BJ (cell line): ENCODE measurements around the gene COLEC12. TPM values are rescaled to one million over a fixed set of nuclear protein-coding genes. Genes with fewer than 3 reads are reported as not detected.
"Not testable (repeated sequence)": the region's sequence is repeated elsewhere in the genome, so short reads cannot be mapped to it uniquely, and the experiment has no call there.

Source experiments
- CTCF ChIA-PET: fragments of 350-600 bp; formaldehyde crosslinking; extraction: SDS; loops from one replicate; lab custom pipeline; 2021; ENCODE audit warnings: antibody characterized with exemption, inconsistent platforms; lab: Yijun Ruan, JAX
- POLR2A ChIA-PET: fragments of 300-600 bp; sonication (Branson Sonifier 250); formaldehyde crosslinking; extraction: SDS; loops from one replicate; lab custom pipeline; 2021; ENCODE audit warnings: antibody characterized with exemption; lab: Charles Lee
- DNase-seq: peaks from one replicate; pipeline ENCODE4 v3.0.0-alpha.2; 2011; ENCODE audit warnings: low read depth
- H3K27me3 ChIP-seq: 2 replicates; pipeline ENCODE4 v1.6.0; 2011; ENCODE audit warnings: low read length; ENCODE audit not compliant: control insufficient read depth, insufficient read depth
- H3K36me3 ChIP-seq: 2 replicates; pipeline ENCODE4 v1.5.1; 2011; ENCODE audit warnings: low read length; ENCODE audit not compliant: control insufficient read depth, insufficient read depth
- H3K4me3 ChIP-seq: 2 replicates; pipeline ENCODE4 v1.5.1; 2011; ENCODE audit warnings: low read depth, mild to moderate bottlenecking, control low read depth, low read length
- polyA plus RNA-seq: library from polyadenylated mRNA; depleted of rRNA; stranded (reverse); fragments of >200 nt; gene quantifications from 2 replicates; pipeline ENCODE4 v1.2.3, GENCODE V29; 2011
- TF ChIP-seq, protein P1 (sequence below): IDR thresholded peaks from 2 replicates; pipeline ENCODE4 v1.5.1; 2011; ENCODE audit warnings: low read depth, mild to moderate bottlenecking, control low read depth, inconsistent platforms, low read length, moderate library complexity; ENCODE audit not compliant: insufficient read depth

COLEC12 gene
- polyA plus RNA-seq, 1 experiment = 41.1 TPM

DNA sequence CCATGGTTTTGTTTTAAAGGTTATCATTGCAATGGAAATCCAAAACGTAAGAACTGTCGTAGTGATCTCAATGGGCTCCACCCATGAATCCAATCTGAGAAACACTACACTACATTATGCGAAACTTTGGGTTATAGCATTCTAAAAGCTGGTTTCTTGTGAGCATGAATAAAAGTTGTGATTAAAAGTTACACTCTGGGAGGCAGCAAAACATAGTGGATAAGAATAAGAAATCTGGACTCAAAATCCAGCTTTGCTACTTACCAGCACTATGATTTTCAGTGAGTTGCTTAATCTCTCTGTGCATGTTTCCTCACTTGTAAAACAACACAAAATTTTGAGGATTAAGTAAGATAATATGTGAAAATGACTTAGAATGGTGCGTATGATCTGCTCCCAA is 207.0 kb downstream of the COLEC12 start:
- Histone ChIP-seq H3K4me3 (no peak overlapping the region), H3K36me3 (no peaks in the 10 kb centered on the region), H3K27me3 (peaks cover 2% of the 10 kb centered on the region; the same call in 1 of the 2 replicates)
- ChIA-PET CTCF (interaction anchor here (0.9 to 2.2 kb wide), 8 partner anchors 9 to 537 kb away, joined by 3 to 9 read pairs (median 6); no protein-coding TSS in a partner anchor), POLR2A (no interaction called here)
- TF ChIP-seq, protein P1, sequence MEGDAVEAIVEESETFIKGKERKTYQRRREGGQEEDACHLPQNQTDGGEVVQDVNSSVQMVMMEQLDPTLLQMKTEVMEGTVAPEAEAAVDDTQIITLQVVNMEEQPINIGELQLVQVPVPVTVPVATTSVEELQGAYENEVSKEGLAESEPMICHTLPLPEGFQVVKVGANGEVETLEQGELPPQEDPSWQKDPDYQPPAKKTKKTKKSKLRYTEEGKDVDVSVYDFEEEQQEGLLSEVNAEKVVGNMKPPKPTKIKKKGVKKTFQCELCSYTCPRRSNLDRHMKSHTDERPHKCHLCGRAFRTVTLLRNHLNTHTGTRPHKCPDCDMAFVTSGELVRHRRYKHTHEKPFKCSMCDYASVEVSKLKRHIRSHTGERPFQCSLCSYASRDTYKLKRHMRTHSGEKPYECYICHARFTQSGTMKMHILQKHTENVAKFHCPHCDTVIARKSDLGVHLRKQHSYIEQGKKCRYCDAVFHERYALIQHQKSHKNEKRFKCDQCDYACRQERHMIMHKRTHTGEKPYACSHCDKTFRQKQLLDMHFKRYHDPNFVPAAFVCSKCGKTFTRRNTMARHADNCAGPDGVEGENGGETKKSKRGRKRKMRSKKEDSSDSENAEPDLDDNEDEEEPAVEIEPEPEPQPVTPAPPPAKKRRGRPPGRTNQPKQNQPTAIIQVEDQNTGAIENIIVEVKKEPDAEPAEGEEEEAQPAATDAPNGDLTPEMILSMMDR = 0 out of 2 replicates have a peak, but pooled peaks have one; percentile 7
- DNase-seq = no peak

DNA sequence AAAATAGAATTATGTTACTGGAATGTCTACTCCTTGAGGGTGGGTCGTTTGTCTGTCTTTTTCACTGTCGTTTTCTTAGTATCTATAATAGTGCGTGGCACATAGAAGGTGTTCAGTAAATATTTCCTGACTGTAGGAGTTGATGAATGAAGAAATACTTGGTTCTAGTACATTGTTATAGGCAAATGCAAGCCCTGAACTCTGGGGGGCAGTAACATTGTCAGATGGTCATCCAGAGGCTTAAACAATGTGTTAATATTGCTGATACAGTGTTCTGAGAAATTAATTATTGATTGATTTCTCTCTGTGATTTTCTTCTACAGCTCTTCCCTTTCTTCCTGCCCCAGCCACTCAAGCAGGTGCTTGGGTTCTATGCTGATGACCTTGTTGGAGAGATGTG is 208.2 kb downstream of the COLEC12 start:
- Histone ChIP-seq H3K36me3 (no peaks in the 10 kb centered on the region), H3K4me3 (no peak overlapping the region), H3K27me3 (no peaks in the 10 kb centered on the region; the same call in 1 of the 2 replicates)
- TF ChIP-seq, protein P1 = peak; percentile 39
- ChIA-PET POLR2A (no interaction called here), CTCF (interaction anchor here (0.7 to 2.6 kb wide), 5 partner anchors 320 to 547 kb away, joined by 3 to 12 read pairs (median 7); no protein-coding TSS in a partner anchor)
- no peak for DNase-seq

DNA sequence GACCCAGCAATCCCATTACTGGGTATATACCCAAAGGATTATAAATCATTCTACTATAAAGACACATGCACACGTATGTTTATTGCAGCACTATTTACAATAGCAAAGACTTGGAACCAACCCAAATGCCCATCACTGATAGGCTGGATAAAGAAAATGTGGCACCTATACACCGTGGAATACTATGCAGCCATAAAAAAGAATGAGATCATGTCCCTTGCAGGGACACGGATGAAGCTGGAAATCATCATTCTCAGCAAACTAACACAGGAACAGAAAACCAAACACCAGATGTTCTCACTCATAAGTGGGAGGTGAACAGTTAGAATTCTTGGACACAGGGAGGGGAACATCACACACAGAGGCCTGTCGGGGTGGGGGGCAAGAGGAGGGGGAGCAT is 210.5 kb downstream of the COLEC12 start:
- CTCF ChIA-PET = interaction anchor here (0.6 to 2.6 kb wide), 3 partner anchors 326 to 336 kb away, joined by 3 to 12 read pairs (median 8); no protein-coding TSS in a partner anchor
- H3K36me3 ChIP-seq, POLR2A ChIA-PET, H3K4me3 ChIP-seq, H3K27me3 ChIP-seq, DNase-seq: not testable (repeated sequence)

DNA sequence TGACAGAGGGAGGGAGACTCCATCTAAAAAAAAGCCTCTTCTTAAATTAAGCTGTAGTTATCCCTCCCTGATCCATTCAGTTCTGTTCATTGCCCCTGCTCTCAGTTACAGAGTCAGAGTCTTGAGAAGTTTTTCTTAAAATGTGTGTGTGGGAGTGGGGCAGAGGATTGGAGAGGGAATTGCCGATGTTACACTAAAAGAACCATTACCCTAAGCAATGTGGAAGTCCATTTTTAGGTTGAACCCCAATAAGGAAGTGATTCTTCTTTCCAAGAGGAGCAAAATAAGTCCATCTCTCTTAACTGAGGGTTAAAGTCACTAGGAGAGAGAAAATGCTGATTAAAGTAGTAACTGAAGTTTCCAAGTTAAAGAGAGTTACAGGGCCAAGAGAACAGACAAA is 211.5 kb downstream of the COLEC12 start:
- no peak for DNase-seq
- POLR2A ChIA-PET = no interaction called here
- TF ChIP-seq, protein P1 = no peak
- Histone ChIP-seq H3K27me3 (no peaks in the 10 kb centered on the region; the same call in 1 of the 2 replicates), H3K4me3 (no peak overlapping the region), H3K36me3 (no peaks in the 10 kb centered on the region)
- CTCF ChIA-PET = interaction anchor here (0.8 to 1.7 kb wide), 3 partner anchors 8 to 335 kb away, joined by 3 to 8 read pairs (median 4); no protein-coding TSS in a partner anchor

DNA sequence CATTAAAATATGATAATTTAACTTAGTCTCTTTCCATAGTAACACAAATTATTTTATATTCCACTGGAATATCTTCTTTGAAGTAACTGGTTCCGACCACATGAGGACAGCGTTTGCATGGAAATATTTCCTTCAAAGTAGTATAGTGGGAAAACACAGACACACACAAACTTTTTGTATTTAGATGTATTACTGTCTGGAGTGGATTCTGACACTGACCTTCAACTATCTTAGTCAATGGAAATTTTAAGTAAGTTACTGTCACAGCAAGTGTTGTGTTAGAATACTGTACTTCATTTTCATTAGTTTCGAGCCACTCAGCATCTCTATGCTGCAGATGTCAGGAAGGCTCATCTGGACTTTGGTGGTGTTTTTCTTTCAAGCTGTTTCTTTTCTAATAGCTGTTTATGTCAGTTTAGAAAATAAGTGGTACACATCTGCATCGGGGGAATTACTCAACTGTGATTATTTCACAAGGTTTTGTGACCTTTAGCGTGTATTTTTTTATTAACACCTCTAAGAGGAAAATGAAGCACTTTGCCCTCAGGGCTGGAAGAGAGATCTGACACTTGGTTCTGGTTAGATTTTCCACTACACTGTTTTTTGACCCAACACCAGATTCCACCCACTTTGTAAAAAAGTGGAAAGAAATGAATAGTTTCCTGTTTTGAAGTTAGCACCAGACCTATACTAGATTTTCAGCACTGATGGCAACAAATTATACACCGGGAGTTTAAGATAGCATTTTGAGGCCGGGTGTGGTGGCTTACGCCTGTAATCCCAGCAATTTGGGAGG is 213.8 kb downstream of the COLEC12 start:
- ChIA-PET POLR2A (no interaction called here), CTCF (interaction anchor here (0.8 to 1.4 kb wide), 11 partner anchors 11 to 339 kb away, joined by 3 to 6 read pairs (median 3); no protein-coding TSS in a partner anchor)
- DNase-seq = no peak
- H3K4me3 ChIP-seq = no peak overlapping the region
- TF ChIP-seq, protein P1 = peak; percentile 62
- H3K27me3 ChIP-seq = no peaks in the 10 kb centered on the region
- no peaks in the 10 kb centered on the region for H3K36me3 ChIP-seq
